Gastroesophageal sphincter (tissue), 4 donors: ENCODE data around the gene TNMD. TPM values are rescaled to one million over a fixed set of nuclear protein-coding genes. Genes with fewer than 3 reads are reported as not detected.

ENCODE experiments used
- ATAC-seq: fragments of 150-250 bp; one replicate; pipeline ENCODE4 v1.9.1; 2016; ENCODE audit warnings: mild to moderate bottlenecking, moderate library complexity
- H3K27ac ChIP-seq, 4 donors: fragments of 200-600 bp; sonication (generic) in 3 of 4; 1 replicate in 3 of 4; 2 replicates in 1 of 4; pipeline ENCODE4 v1.5.1; 2016 to 2019
- H3K27me3 ChIP-seq: fragments of 200-600 bp; sonication (generic); one replicate; pipeline ENCODE4 v1.5.1; 2019
- H3K36me3 ChIP-seq, 2 donors: fragments of 200-600 bp; sonication (generic); one replicate each; pipeline ENCODE4 v1.5.1; 2019; ENCODE audit warnings: control low read depth in 1 of 2
- H3K4me1 ChIP-seq, 3 donors: fragments of 200-600 bp; sonication (generic); 1 replicate in 2 of 3; 2 replicates in 1 of 3; pipeline ENCODE4 v1.5.1; 2016 to 2019; ENCODE audit warnings: control low read depth in 2 of 3
- H3K4me3 ChIP-seq, 2 donors: fragments of 200-600 bp; sonication (generic); one replicate each; pipeline ENCODE4 v1.5.1; 2019; ENCODE audit warnings: mild to moderate bottlenecking in 1 of 2, moderate library complexity in 1 of 2
- H3K9me3 ChIP-seq, 3 donors: fragments of 200-600 bp; sonication (generic); one replicate each; pipeline ENCODE4 v1.5.1; 2017 to 2019; ENCODE audit warnings: control low read depth in 2 of 3
- EP300 ChIP-seq: sonication (generic); formaldehyde crosslinking; IDR thresholded peaks from one replicate; pipeline ENCODE4 v1.6.1; 2017; ENCODE audit warnings: antibody characterized with exemption, mild to moderate bottlenecking
- POLR2A ChIP-seq, 2 donors: fragments of 450-650 bp; IDR thresholded peaks; one replicate each; pipeline ENCODE4 v1.6.1; 2017; ENCODE audit warnings: antibody characterized with exemption in 2 of 2, mild to moderate bottlenecking in 2 of 2, moderate library complexity in 1 of 2
- POLR2AphosphoS5 ChIP-seq: sonication (generic); formaldehyde crosslinking; IDR thresholded peaks from one replicate; pipeline ENCODE4 v1.6.1; 2017; ENCODE audit warnings: antibody characterized with exemption
- WGBS, 2 donors: methylation state at CpG; one replicate each; pipeline ENCODE4 v1.1.5; 2018; ENCODE audit warnings: low coverage in 1 of 2; 5-methylcytosine and 5-hydroxymethylcytosine counted together
- total RNA-seq, 4 donors: library from RNA; depleted of rRNA; stranded (reverse); fragments of >200 nt; gene quantifications; one replicate each; pipeline ENCODE4 v1.1.0, GENCODE V29; 2016
- TF ChIP-seq, protein P1 (sequence below), 4 experiments: fragments of 200-600 bp in 2 of 4; fragments of 450-650 bp in 2 of 4; sonication (generic) in 1 of 4; IDR thresholded peaks; one replicate each; pipeline ENCODE4 v1.5.1; 2017 to 2019; ENCODE audit warnings: antibody characterized with exemption in 4 of 4, mild to moderate bottlenecking in 2 of 4, moderate library complexity in 2 of 4

The TNMD gene
- total RNA-seq, 4 donors from 2014 or later = not detected

DNA sequence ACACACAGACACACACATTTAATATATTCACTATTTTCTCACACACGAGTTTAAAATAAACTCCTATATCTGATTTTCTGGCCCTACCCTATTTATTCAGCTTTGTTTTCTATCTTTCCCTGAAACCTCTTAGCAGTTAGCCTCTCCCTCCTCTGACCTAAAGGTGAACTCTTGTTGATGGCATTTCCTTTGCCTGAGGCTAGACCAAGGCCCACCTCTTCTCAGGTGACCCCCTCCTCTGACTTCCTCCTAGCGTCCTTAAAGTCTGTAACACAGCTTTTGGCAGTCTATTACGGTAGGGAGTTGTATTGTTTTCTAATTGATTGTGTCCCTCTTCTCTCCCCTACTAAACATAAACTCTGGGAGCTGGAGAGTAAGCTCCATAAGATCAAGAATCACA is 57.6 kb downstream of the TNMD start:
- WGBS, 2 donors = 53 to 61% methylated on average over 2 to 3 of the region's 3 CpGs
- no peaks in the 10 kb centered on the region for H3K9me3 ChIP-seq
- no peak for ATAC-seq
- H3K27me3 ChIP-seq = no peaks in the 10 kb centered on the region
- peaks cover 0 to 2% (median under 1%) of the 10 kb centered on the region in 3 donors for H3K4me1 ChIP-seq
- H3K27ac ChIP-seq = no peak overlapping the region
- H3K36me3 ChIP-seq = no peaks in the 10 kb centered on the region
- TF ChIP-seq POLR2A (IDR thresholded peaks at IDR 0.05) = no peak
- no peak for TF ChIP-seq EP300
- TF ChIP-seq, protein P1, sequence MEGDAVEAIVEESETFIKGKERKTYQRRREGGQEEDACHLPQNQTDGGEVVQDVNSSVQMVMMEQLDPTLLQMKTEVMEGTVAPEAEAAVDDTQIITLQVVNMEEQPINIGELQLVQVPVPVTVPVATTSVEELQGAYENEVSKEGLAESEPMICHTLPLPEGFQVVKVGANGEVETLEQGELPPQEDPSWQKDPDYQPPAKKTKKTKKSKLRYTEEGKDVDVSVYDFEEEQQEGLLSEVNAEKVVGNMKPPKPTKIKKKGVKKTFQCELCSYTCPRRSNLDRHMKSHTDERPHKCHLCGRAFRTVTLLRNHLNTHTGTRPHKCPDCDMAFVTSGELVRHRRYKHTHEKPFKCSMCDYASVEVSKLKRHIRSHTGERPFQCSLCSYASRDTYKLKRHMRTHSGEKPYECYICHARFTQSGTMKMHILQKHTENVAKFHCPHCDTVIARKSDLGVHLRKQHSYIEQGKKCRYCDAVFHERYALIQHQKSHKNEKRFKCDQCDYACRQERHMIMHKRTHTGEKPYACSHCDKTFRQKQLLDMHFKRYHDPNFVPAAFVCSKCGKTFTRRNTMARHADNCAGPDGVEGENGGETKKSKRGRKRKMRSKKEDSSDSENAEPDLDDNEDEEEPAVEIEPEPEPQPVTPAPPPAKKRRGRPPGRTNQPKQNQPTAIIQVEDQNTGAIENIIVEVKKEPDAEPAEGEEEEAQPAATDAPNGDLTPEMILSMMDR (IDR thresholded peaks at IDR 0.05) = no peak
- TF ChIP-seq POLR2AphosphoS5 = no peak
- no peak overlapping the region for H3K4me3 ChIP-seq

- no peaks in the 10 kb centered on the region for H3K36me3 ChIP-seq
- H3K27ac ChIP-seq = peak overlapping the region in 3 of 4 donors; percentile 41 to 70 (median 45)
- no peaks in the 10 kb centered on the region for H3K27me3 ChIP-seq
- no peaks in the 10 kb centered on the region for H3K9me3 ChIP-seq
- no peak for ATAC-seq
- TF ChIP-seq POLR2A (IDR thresholded peaks at IDR 0.05) = no peak
- no peak for TF ChIP-seq EP300
- TF ChIP-seq POLR2AphosphoS5 = no peak
- TF ChIP-seq, protein P1 (IDR thresholded peaks at IDR 0.05) = no peak
- 60 to 80% methylated on average over 3 of the region's 11 CpGs for WGBS, 2 donors
- H3K4me1 ChIP-seq = peaks cover 0 to 5% (median 2%) of the 10 kb centered on the region in 3 donors
- no peak overlapping the region for H3K4me3 ChIP-seq
Measured at GRCh38 chrX:100643212-100643611, 58.5 kb downstream of the TNMD start.

DNA sequence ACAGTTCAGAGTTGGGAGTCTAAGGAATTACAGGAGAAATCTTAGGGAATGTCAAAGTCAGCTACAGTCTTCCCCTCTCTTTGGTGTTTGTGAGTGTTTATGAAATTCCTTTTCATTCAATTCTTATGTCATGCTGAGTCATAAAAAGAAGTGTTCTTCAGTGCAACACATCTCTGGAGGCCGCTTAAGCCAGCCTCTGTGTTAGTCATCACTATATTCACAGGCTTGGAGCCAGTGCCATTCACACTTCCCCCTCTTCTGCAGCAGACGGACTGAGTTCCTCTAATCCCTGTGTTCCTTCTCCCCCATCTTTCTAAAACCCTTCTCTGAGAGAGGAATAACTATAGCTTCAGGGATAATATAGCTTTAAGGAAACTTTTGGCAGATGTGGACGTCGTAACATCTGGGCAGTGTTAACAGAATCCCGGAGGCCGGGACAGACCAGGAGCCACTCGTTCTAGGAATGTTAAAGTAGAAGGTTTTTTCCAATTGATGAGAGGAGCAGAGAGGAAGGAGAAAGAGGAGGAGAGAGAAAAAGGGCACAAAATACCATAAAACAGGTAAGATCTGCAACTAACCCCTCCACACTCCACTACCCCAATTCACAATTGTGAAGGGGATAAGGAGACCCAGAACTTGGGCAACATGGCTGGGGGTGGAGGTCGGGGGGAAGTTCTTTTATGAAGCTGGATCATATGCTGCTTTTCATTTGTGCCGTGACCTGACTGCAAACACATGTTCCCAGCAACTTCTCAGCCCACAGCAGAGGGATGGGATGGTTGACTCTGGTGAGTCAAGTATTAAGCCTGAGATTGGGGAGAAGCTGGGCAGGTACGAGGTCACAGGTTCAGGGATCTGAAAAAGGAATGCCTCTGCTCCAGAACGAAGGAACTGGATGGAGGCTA is 59.5 kb downstream of the TNMD start, which contains the start of gene SRPX2:
TSS of gene SRPX2 (plus strand) at position 244 of the 905 bp plus-strand sequence. CDS start 2,124 bp downstream, outside the sequence.
- ATAC-seq = peak; percentile 91
- Histone ChIP-seq H3K27ac (peak within 1 kb of the TSS; percentile 3 to 70 (median 54)), H3K27me3 (no peaks in the 10 kb centered on the region), H3K9me3 (no peaks in the 10 kb centered on the region), H3K36me3 (no peaks in the 10 kb centered on the region), H3K4me3 (peak within 1 kb of the TSS; percentile 11 to 42), H3K4me1 (peaks cover 0 to 5% (median 2%) of the 10 kb centered on the region in 3 donors)
- 20 to 45% methylated on average over 4 to 6 of the region's 11 CpGs for WGBS, 2 donors
- TF ChIP-seq POLR2A (IDR thresholded peaks at IDR 0.05) (peak; percentile 34 to 58), EP300 (no peak), POLR2AphosphoS5 (peak; percentile 71)

- Histone ChIP-seq H3K27ac (peak overlapping the region in 2 of 4 donors; percentile 49 to 59), H3K9me3 (no peaks in the 10 kb centered on the region), H3K4me3 (peak overlapping the region; percentile 11 to 42), H3K36me3 (no peaks in the 10 kb centered on the region), H3K4me1 (peaks cover 0 to 5% (median 2%) of the 10 kb centered on the region in 3 donors), H3K27me3 (no peaks in the 10 kb centered on the region)
- WGBS, 2 donors = 31 to 54% methylated on average over 2 to 3 of the region's 4 CpGs
- TF ChIP-seq POLR2AphosphoS5 = no peak
- no peak for TF ChIP-seq EP300
- no peak for TF ChIP-seq POLR2A (IDR thresholded peaks at IDR 0.05)
- TF ChIP-seq, protein P1 (IDR thresholded peaks at IDR 0.05) = no peak
- no peak for ATAC-seq
Measured at GRCh38 chrX:100645106-100645505, 60.4 kb downstream of the TNMD start.

DNA sequence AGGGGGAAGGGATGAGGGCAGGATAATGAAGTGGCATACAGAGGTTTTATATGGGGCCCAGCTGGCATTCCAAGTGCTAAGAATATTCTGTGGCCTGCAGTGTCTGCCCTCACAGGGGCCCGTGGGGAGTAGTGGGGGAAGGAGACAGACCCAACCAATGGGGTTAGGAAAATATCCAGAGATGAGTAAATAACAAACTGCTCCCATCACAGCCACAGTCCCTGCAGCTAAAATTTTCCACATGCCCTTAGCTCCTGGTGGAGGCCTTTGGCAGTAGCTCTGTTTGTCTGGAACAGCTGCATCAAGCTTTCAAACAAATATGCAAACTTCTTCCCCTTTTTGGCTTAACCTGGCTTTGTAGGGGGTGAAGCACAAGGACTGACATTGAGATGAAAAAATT is 62.4 kb downstream of the TNMD start:
- no peak for ATAC-seq
- H3K36me3 ChIP-seq = no peaks in the 10 kb centered on the region
- peaks cover 0 to 5% (median 2%) of the 10 kb centered on the region in 3 donors for H3K4me1 ChIP-seq
- H3K9me3 ChIP-seq = no peaks in the 10 kb centered on the region
- no peak overlapping the region for H3K4me3 ChIP-seq
- H3K27me3 ChIP-seq = no peaks in the 10 kb centered on the region
- peak overlapping the region in 3 of 4 donors; percentile 61 to 74 (median 71) for H3K27ac ChIP-seq
- TF ChIP-seq POLR2AphosphoS5 = no peak
- no peak for TF ChIP-seq EP300
- TF ChIP-seq, protein P1 (IDR thresholded peaks at IDR 0.05) = no peak
- TF ChIP-seq POLR2A (IDR thresholded peaks at IDR 0.05) = no peak
- no CpG with 5 or more reads among the region's 1 CpG for WGBS, 2 donors
